Mesendoderm (in vitro differentiated cells): ENCODE data around the gene MBLAC1.

ENCODE experiments used
- DNase-seq: peaks from one replicate; pipeline ENCODE4 v3.0.0; 2013
- H2AK5ac ChIP-seq: 2 replicates; pipeline ENCODE4 v1.6.1; 2013; ENCODE audit warnings: low read length, inconsistent platforms
- H2BK120ac ChIP-seq: 2 replicates; pipeline ENCODE4 v1.6.1; 2013; ENCODE audit warnings: low read depth, mild to moderate bottlenecking, low read length, moderate library complexity, mixed read lengths
- H2BK15ac ChIP-seq: replicated peaks from 2 replicates; pipeline ENCODE4 v1.6.1; 2013; ENCODE audit warnings: low read depth, mild to moderate bottlenecking, moderate library complexity
- H2BK5ac ChIP-seq: 2 replicates; pipeline ENCODE4 v1.6.1; 2013; ENCODE audit warnings: low read length, inconsistent platforms
- H3K18ac ChIP-seq: 2 replicates; pipeline ENCODE4 v1.6.1; 2013; ENCODE audit warnings: mild to moderate bottlenecking, low read length, mixed read lengths
- H3K23ac ChIP-seq: one replicate; pipeline ENCODE4 v1.6.1; 2013; ENCODE audit warnings: low read length
- H3K27ac ChIP-seq: 2 replicates; pipeline ENCODE4 v1.5.1; 2013; ENCODE audit warnings: low read depth, mild to moderate bottlenecking, inconsistent platforms, low read length, moderate library complexity
- H3K27me3 ChIP-seq: 2 replicates; pipeline ENCODE4 v1.6.1; 2013; ENCODE audit warnings: low read length, control low read depth, mild to moderate bottlenecking, inconsistent platforms; ENCODE audit not compliant: insufficient read depth, poor library complexity
- H3K36me3 ChIP-seq: 2 replicates; pipeline ENCODE4 v1.6.1; 2013; ENCODE audit warnings: low read length, inconsistent platforms; ENCODE audit not compliant: control insufficient read depth, insufficient read depth
- H3K4ac ChIP-seq: one replicate; pipeline ENCODE4 v1.6.1; 2013; ENCODE audit warnings: low read depth, mild to moderate bottlenecking, low read length, moderate library complexity
- H3K4me1 ChIP-seq: 2 replicates; pipeline ENCODE4 v1.6.1; 2013; ENCODE audit warnings: low read depth, low read length, inconsistent platforms; ENCODE audit not compliant: control insufficient read depth
- H3K4me2 ChIP-seq: 2 replicates; pipeline ENCODE4 v1.6.1; 2013; ENCODE audit warnings: low read length
- H3K4me3 ChIP-seq: 2 replicates; pipeline ENCODE4 v1.5.1; 2013; ENCODE audit warnings: mild to moderate bottlenecking, low read length
- H3K56ac ChIP-seq: one replicate; pipeline ENCODE4 v1.6.1; 2013; ENCODE audit warnings: low read length
- H3K79me1 ChIP-seq: 2 replicates; pipeline ENCODE4 v1.6.1; 2013; ENCODE audit warnings: low read length, inconsistent platforms
- H3K79me2 ChIP-seq: 2 replicates; pipeline ENCODE4 v1.6.1; 2013; ENCODE audit warnings: mild to moderate bottlenecking, low read length; ENCODE audit not compliant: control insufficient read depth, insufficient read depth
- H3K9ac ChIP-seq: 2 replicates; pipeline ENCODE4 v1.6.1; 2013; ENCODE audit warnings: low read length, inconsistent platforms
- H4K5ac ChIP-seq: one replicate; pipeline ENCODE4 v1.6.1; 2013; ENCODE audit warnings: low read length
- H4K8ac ChIP-seq: one replicate; pipeline ENCODE4 v1.6.1; 2013; ENCODE audit warnings: low read depth, mild to moderate bottlenecking, control low read depth, low read length, moderate library complexity
- WGBS: extraction: QIAGEN DNeasy Blood & Tissue Kit; methylation state at CpG from one replicate; pipeline ENCODE4 v1.1.7; 2013; ENCODE audit warnings: low lambda C conversion rate, missing lambda C conversion rate; ENCODE audit not compliant: insufficient coverage; ENCODE audit errors: extremely low coverage; 5-methylcytosine and 5-hydroxymethylcytosine counted together

Gene MBLAC1

GRCh38 chr7:100167912-100168323, 41.2 kb downstream of the MBLAC1 start:
- Histone ChIP-seq H4K8ac (no peak overlapping the region), H3K36me3 (no peaks in the 10 kb centered on the region), H3K18ac (peak overlapping the region; percentile 8), H3K27me3 (no peaks in the 10 kb centered on the region), H3K56ac (peak overlapping the region; percentile 83), H3K79me1 (no peaks in the 10 kb centered on the region), H3K4me1 (peaks cover 11% of the 10 kb centered on the region), H3K79me2 (no peaks in the 10 kb centered on the region), H3K27ac (peak overlapping the region; percentile 33), H3K4me2 (peak overlapping the region; percentile 91), H3K4ac (peak overlapping the region; percentile 11), H2BK5ac (peak overlapping the region; percentile 58), H3K23ac (no peak overlapping the region), H3K9ac (peak overlapping the region; percentile 66), H4K5ac (no peak overlapping the region), H2BK15ac (no peak overlapping the region), H2AK5ac (no peak overlapping the region), H3K4me3 (peak overlapping the region; percentile 32), H2BK120ac (no peak overlapping the region)
- WGBS: no CpG with 5 or more reads among the region's 11 CpGs
- peak; percentile 62 for DNase-seq

GRCh38 chr7:100169147-100169850, 42.5 kb downstream of the MBLAC1 start:
- WGBS: no CpG with 5 or more reads among the region's 11 CpGs
- no peaks in the 10 kb centered on the region for H3K79me2 ChIP-seq
- no peak overlapping the region for H3K18ac ChIP-seq
- no peak overlapping the region for H3K23ac ChIP-seq
- H3K4me3 ChIP-seq: no peak overlapping the region
- no peak overlapping the region for H3K27ac ChIP-seq
- H4K5ac ChIP-seq: no peak overlapping the region
- no peak for DNase-seq
- no peak overlapping the region for H3K4me2 ChIP-seq
- H3K27me3 ChIP-seq: no peaks in the 10 kb centered on the region
- peaks cover 11% of the 10 kb centered on the region for H3K4me1 ChIP-seq
- H3K4ac ChIP-seq: no peak overlapping the region
- no peak overlapping the region for H2BK120ac ChIP-seq
- no peak overlapping the region for H3K9ac ChIP-seq
- no peak overlapping the region for H2BK15ac ChIP-seq
- H3K56ac ChIP-seq: no peak overlapping the region
- no peak overlapping the region for H2BK5ac ChIP-seq
- H3K79me1 ChIP-seq: no peaks in the 10 kb centered on the region
- no peak overlapping the region for H2AK5ac ChIP-seq
- no peaks in the 10 kb centered on the region for H3K36me3 ChIP-seq
- H4K8ac ChIP-seq: no peak overlapping the region

GRCh38 chr7:100170101-100170897, 43.5 kb downstream of the MBLAC1 start:
- no peak overlapping the region for H3K4me2 ChIP-seq
- no peak overlapping the region for H3K4ac ChIP-seq
- no peak overlapping the region for H2BK5ac ChIP-seq
- no CpG with 5 or more reads among the region's 11 CpGs for WGBS
- H3K4me1 ChIP-seq: peaks cover 11% of the 10 kb centered on the region
- H3K27ac ChIP-seq: no peak overlapping the region
- DNase-seq: no peak
- H2BK15ac ChIP-seq: no peak overlapping the region
- H3K36me3 ChIP-seq: no peaks in the 10 kb centered on the region
- no peaks in the 10 kb centered on the region for H3K27me3 ChIP-seq
- H4K8ac ChIP-seq: no peak overlapping the region
- no peak overlapping the region for H3K4me3 ChIP-seq
- no peak overlapping the region for H2AK5ac ChIP-seq
- H2BK120ac ChIP-seq: no peak overlapping the region
- H3K56ac ChIP-seq: no peak overlapping the region
- H3K79me1 ChIP-seq: no peaks in the 10 kb centered on the region
- no peak overlapping the region for H3K23ac ChIP-seq
- no peaks in the 10 kb centered on the region for H3K79me2 ChIP-seq
- no peak overlapping the region for H4K5ac ChIP-seq
- no peak overlapping the region for H3K18ac ChIP-seq
- H3K9ac ChIP-seq: no peak overlapping the region

GRCh38 chr7:100171087-100171681, 44.4 kb downstream of the MBLAC1 start:
- peak overlapping the region; percentile 22 for H3K9ac ChIP-seq
- no peak overlapping the region for H3K4me3 ChIP-seq
- H3K4me2 ChIP-seq: peak overlapping the region; percentile 58
- no CpG with 5 or more reads among the region's 61 CpGs for WGBS
- peaks cover 11% of the 10 kb centered on the region for H3K4me1 ChIP-seq
- peak overlapping the region; percentile 22 for H3K56ac ChIP-seq
- H3K27me3 ChIP-seq: no peaks in the 10 kb centered on the region
- peaks cover 3% of the 10 kb centered on the region for H3K79me1 ChIP-seq
- H4K5ac ChIP-seq: no peak overlapping the region
- no peaks in the 10 kb centered on the region for H3K36me3 ChIP-seq
- peak overlapping the region; percentile 18 for H3K18ac ChIP-seq
- DNase-seq: peak; percentile 34
- no peak overlapping the region for H2BK15ac ChIP-seq
- H3K79me2 ChIP-seq: no peaks in the 10 kb centered on the region
- H3K27ac ChIP-seq: no peak overlapping the region
- no peak overlapping the region for H2AK5ac ChIP-seq
- H2BK120ac ChIP-seq: no peak overlapping the region
- H4K8ac ChIP-seq: no peak overlapping the region
- H3K23ac ChIP-seq: no peak overlapping the region
- no peak overlapping the region for H3K4ac ChIP-seq
- no peak overlapping the region for H2BK5ac ChIP-seq

GRCh38 chr7:100171840-100172239, 45.1 kb downstream of the MBLAC1 start:
- Histone ChIP-seq H3K27ac (no peak overlapping the region), H4K8ac (no peak overlapping the region), H3K36me3 (no peaks in the 10 kb centered on the region), H3K27me3 (no peaks in the 10 kb centered on the region), H2AK5ac (no peak overlapping the region), H3K9ac (no peak overlapping the region), H2BK15ac (no peak overlapping the region), H3K4me1 (peaks cover 12% of the 10 kb centered on the region), H3K4ac (no peak overlapping the region), H3K4me3 (no peak overlapping the region), H4K5ac (no peak overlapping the region), H2BK120ac (no peak overlapping the region), H2BK5ac (no peak overlapping the region), H3K23ac (no peak overlapping the region), H3K56ac (no peak overlapping the region), H3K79me1 (peaks cover 6% of the 10 kb centered on the region), H3K79me2 (peaks cover 2% of the 10 kb centered on the region), H3K4me2 (peak overlapping the region; percentile 4), H3K18ac (peak overlapping the region; percentile 18)
- no CpG with 5 or more reads among the region's 22 CpGs for WGBS
- DNase-seq: no peak
